Subcutaneous preadipocyte (primary cell): ENCODE results near the gene RNF38. TPM values are rescaled to one million over a fixed set of nuclear protein-coding genes. Genes with fewer than 3 reads are reported as not detected.

ENCODE experiments used
- total RNA-seq: library from RNA; depleted of rRNA; stranded (reverse); fragments of >200 nt; gene quantifications from 2 replicates; pipeline ENCODE4 v1.2.3, GENCODE V29; 2012

RNF38 gene
- 8.8 and 10.8 TPM in 2 replicates for total RNA-seq

GRCh38 chr9:36399980-36400331, at the start of gene RNF38:
Gene RNF38, minus strand, starts transcription at chr9:36400269. Its CDS starts 161 bp downstream, at chr9:36400108.

Other genes with a start within 250 kb of the RNF38 start
- gene CCIN, start 230.9 kb downstream of the RNF38 start, total RNA-seq, result 0.39 and 1.8 TPM in 2 replicates
- gene CLTA, start 209.3 kb downstream of the RNF38 start, total RNA-seq, result 205 and 231 TPM in 2 replicates
- 21.3 and 28.3 TPM in 2 replicates for gene GNE, start 141.8 kb downstream of the RNF38 start, total RNA-seq
- gene MELK, start 172.6 kb upstream of the RNF38 start, total RNA-seq, result 25.0 and 38.9 TPM in 2 replicates